GM12878 (cell line): ENCODE data around the gene TDP1. TPM values are rescaled to one million over a fixed set of nuclear protein-coding genes. Genes with fewer than 3 reads are reported as not detected.

ENCODE experiments used
- ATAC-seq: fragments of 200-7000 bp; cut with Tn5 transposase; 3 replicates; pipeline ENCODE4 v1.9.1; 2020; ENCODE audit warnings: mild to moderate bottlenecking, moderate library complexity
- BruUV-seq: library from RNA; stranded (reverse); fragments of 400-500 nt; replicated peaks from 2 replicates; lab custom pipeline; 2021; lab: Mats Ljungman, UMichigan
- CTCF ChIA-PET: fragments of 300-600 bp; sonication (Branson Sonifier 250); formaldehyde crosslinking; extraction: SDS; loops from one replicate; lab custom pipeline; 2021; ENCODE audit warnings: inconsistent platforms; lab: Yijun Ruan, JAX
- POLR2A ChIA-PET: fragments of 350-600 bp; formaldehyde crosslinking; extraction: SDS; loops from one replicate; lab custom pipeline; 2021; ENCODE audit warnings: inconsistent platforms; lab: Charles Lee
- RAD21 ChIA-PET: fragments of 300-600 bp; sonication (Branson Sonifier 250); formaldehyde crosslinking; loops from one replicate; lab custom pipeline; 2023; ENCODE audit warnings: antibody characterized with exemption; ENCODE audit not compliant: unreplicated experiment; lab: Charles Lee
- SMC1A ChIA-PET: fragments of 300-600 bp; sonication (Branson Sonifier 250); formaldehyde crosslinking; loops from one replicate; lab custom pipeline; 2023; ENCODE audit not compliant: unreplicated experiment, uncharacterized antibody; lab: Charles Lee
- DNase-seq: peaks from one replicate; pipeline ENCODE4 v3.0.0-alpha.2; 2011; ENCODE audit warnings: low read depth, low spot score
- FAIRE-seq: peaks from 3 replicates; lab custom pipeline; 2011; peaks lifted over from hg19 to GRCh38; lab: Jason Lieb, UNC
- H2AFZ ChIP-seq: 2 replicates; pipeline ENCODE4 v1.6.0; 2011; ENCODE audit warnings: low read depth, low read length, control low read depth; ENCODE audit not compliant: control insufficient read depth
- H3K27ac ChIP-seq: 2 replicates; pipeline ENCODE4 v1.5.1; 2011; ENCODE audit warnings: control low read depth; ENCODE audit not compliant: control insufficient read depth, insufficient read depth
- H3K27me3 ChIP-seq, 2 experiments: replicated peaks in 1 of 2; 2 replicates each; pipeline versions ENCODE4 v1.6.0 to v1.6.1; 2011; ENCODE audit warnings: low read length in 1 of 2; ENCODE audit not compliant: control insufficient read depth in 2 of 2, insufficient read depth in 2 of 2
- H3K36me3 ChIP-seq, 2 experiments: 2 replicates each; pipeline ENCODE4 v1.5.1; 2011; ENCODE audit warnings: low read length in 1 of 2; ENCODE audit not compliant: control insufficient read depth in 2 of 2, insufficient read depth in 2 of 2
- H3K4me1 ChIP-seq: 2 replicates; pipeline ENCODE4 v1.6.1; 2011; ENCODE audit warnings: mild to moderate bottlenecking, low read length, moderate library complexity, mixed read lengths; ENCODE audit not compliant: control insufficient read depth, insufficient read depth
- H3K4me2 ChIP-seq: 2 replicates; pipeline ENCODE4 v1.6.0; 2011; ENCODE audit warnings: control low read depth; ENCODE audit not compliant: control insufficient read depth, insufficient read depth
- H3K4me3 ChIP-seq: fragments of 200-600 bp; sonication (generic); 2 replicates; pipeline ENCODE4 v1.5.1; 2016
- H3K79me2 ChIP-seq: 2 replicates; pipeline ENCODE4 v1.6.0; 2011; ENCODE audit warnings: low read length; ENCODE audit not compliant: control insufficient read depth, insufficient read depth
- H3K9ac ChIP-seq: 2 replicates; pipeline ENCODE4 v1.8.0; 2011; ENCODE audit warnings: low read length, control low read depth, mixed read lengths; ENCODE audit not compliant: control insufficient read depth, insufficient read depth
- H3K9me3 ChIP-seq: replicated peaks from 3 replicates; pipeline ENCODE4 v1.5.1; 2011; ENCODE audit warnings: mild to moderate bottlenecking, low read length; ENCODE audit not compliant: control insufficient read depth, insufficient read depth
- H4K20me1 ChIP-seq: 2 replicates; pipeline ENCODE4 v1.6.0; 2011; ENCODE audit not compliant: control insufficient read depth, insufficient read depth
- BCLAF1 ChIP-seq: fragments of 450-650 bp; IDR thresholded peaks from 2 replicates; pipeline ENCODE4 v1.6.1; 2017; ENCODE audit warnings: antibody characterized with exemption, mild to moderate bottlenecking, moderate library complexity
- CBX5 ChIP-seq: sonication (generic); IDR thresholded peaks from 2 replicates; pipeline ENCODE4 v1.6.1; 2016; ENCODE audit warnings: low read depth, moderate library complexity, mild to moderate bottlenecking, inconsistent platforms
- DPF2 ChIP-seq: fragments of 450-650 bp; IDR thresholded peaks from 2 replicates; pipeline ENCODE4 v1.6.1; 2017; ENCODE audit warnings: mild to moderate bottlenecking
- E2F8 ChIP-seq: fragments of 450-650 bp; IDR thresholded peaks from 2 replicates; pipeline ENCODE4 v1.6.1; 2018; ENCODE audit warnings: mild to moderate bottlenecking, low read depth, moderate library complexity; ENCODE audit not compliant: partially characterized antibody
- KLF5 ChIP-seq: fragments of 450-650 bp; IDR thresholded peaks from 2 replicates; pipeline ENCODE4 v1.6.1; 2014; ENCODE audit warnings: mild to moderate bottlenecking; ENCODE audit not compliant: partially characterized antibody
- PKNOX1 ChIP-seq: fragments of 450-650 bp; IDR thresholded peaks from 2 replicates; pipeline ENCODE4 v1.6.1; 2016; ENCODE audit warnings: mild to moderate bottlenecking
- SREBF2 ChIP-seq: IDR thresholded peaks from 2 replicates; pipeline ENCODE4 v1.6.1; 2012; ENCODE audit warnings: mild to moderate bottlenecking, low read length
- SRF ChIP-seq, 2 experiments: IDR thresholded peaks; 2 replicates each; pipeline ENCODE4 v1.6.1; 2011; ENCODE audit warnings: low read depth in 2 of 2, low read length in 2 of 2, mild to moderate bottlenecking in 1 of 2, moderate library complexity in 1 of 2
- STAT1 ChIP-seq: fragments of 450-650 bp; conservative IDR thresholded peaks from 2 replicates; pipeline ENCODE4 v1.6.1; 2014; ENCODE audit warnings: antibody characterized with exemption, mild to moderate bottlenecking
- TARDBP ChIP-seq: IDR thresholded peaks from 2 replicates; pipeline ENCODE4 v1.6.1; 2016; ENCODE audit warnings: borderline replicate concordance
- TBL1XR1 ChIP-seq: IDR thresholded peaks from 2 replicates; pipeline ENCODE4 v1.6.1; 2012; ENCODE audit warnings: low read depth, low read length, improper control_type of control experiment
- TCF7 ChIP-seq: IDR thresholded peaks from 2 replicates; pipeline ENCODE4 v1.6.1; 2014; ENCODE audit warnings: antibody characterized with exemption, borderline replicate concordance
- ZBTB11 ChIP-seq: fragments of 450-650 bp; formaldehyde crosslinking; IDR thresholded peaks from 2 replicates; pipeline ENCODE4 v1.5.0; 2022; ENCODE audit warnings: mild to moderate bottlenecking, missing genetic modification characterization
- WGBS: methylation state at CpG from one replicate; pipeline ENCODE4 v1.1.6; 2016; ENCODE audit warnings: low lambda C conversion rate; ENCODE audit not compliant: insufficient replicate concordance, insufficient coverage; ENCODE audit errors: missing lambda C conversion rate; 5-methylcytosine and 5-hydroxymethylcytosine counted together
- in situ Hi-C: fragments of 300-500 bp; cut with MboI; formaldehyde crosslinking; loops from 9 replicates; pipeline ENCODE4 v1.14.3; 2018; ENCODE audit warnings: mixed read lengths
- intact Hi-C: fragments of 100-400 bp; cut with micrococcal nuclease; formaldehyde crosslinking; loops from one replicate; pipeline ENCODE4 v1.14.2; 2022; ENCODE audit not compliant: unreplicated experiment
- polyA plus RNA-seq, 11 experiments: library from polyadenylated mRNA; depleted of rRNA in 4 of 11; unstranded in 6 of 11; stranded (reverse) in 5 of 11; fragments of >200 nt; fragmentation: Nextera tagmentation in 4 of 11; fragmentation: Illumina TruSeq in 1 of 11; extraction: Ambion mirVana in 4 of 11; extraction: Trizol in 1 of 11; gene quantifications; 1 replicate in 1 of 11; 2 replicates in 10 of 11; pipeline versions ENCODE4 v1.2.1 to v1.2.3, GENCODE V29; 2011 to 2016; ENCODE audit warnings: inconsistent platforms in 2 of 11, missing spikeins in 2 of 11, low read depth in 1 of 11
- total RNA-seq, 4 experiments: library from RNA; depleted of rRNA in 3 of 4; stranded (reverse); fragments of >200 nt in 3 of 4; fragmentation: Illumina TruSeq in 1 of 4; extraction: Trizol in 1 of 4; gene quantifications; 2 replicates each; pipeline versions ENCODE4 v1.2.1 to v1.2.3, GENCODE V29; 2013 to 2021
- TF ChIP-seq, protein P1 (sequence below): IDR thresholded peaks from 2 replicates; pipeline ENCODE4 v1.6.1; 2011; ENCODE audit warnings: low read depth, low read length, improper control_type of control experiment, borderline replicate concordance

Gene TDP1
- total and polyA plus RNA-seq, 10 of the 15 experiments (the other 5 are each of a cell fraction or from before 2014, with no cell fraction given) = 40.2 to 60.4 (median 54.1) TPM

DNA sequence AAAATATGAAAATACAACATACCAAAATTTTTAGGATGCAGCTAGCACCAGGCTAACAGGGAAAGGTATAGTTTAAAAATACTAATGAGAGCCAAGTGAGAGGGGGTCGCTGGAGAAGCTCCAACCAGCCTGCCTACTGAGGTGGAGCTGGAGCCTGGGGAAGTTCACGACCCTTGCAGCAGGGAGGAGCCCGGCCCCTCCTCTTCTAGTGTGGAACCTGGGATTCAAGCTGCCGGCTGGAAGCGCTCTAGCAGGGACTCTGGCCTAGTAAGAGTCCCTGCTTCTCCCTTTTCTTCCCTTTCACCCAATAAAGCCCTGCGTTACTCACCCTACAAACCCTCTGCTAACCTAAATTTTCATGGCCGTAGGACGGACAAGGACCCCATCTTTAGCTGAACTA is 101.1 kb downstream of the TDP1 start:
- DNase-seq (no peak), ATAC-seq (no peak), FAIRE-seq (no peak)
- POLR2A ChIA-PET = no interaction called here
- CTCF ChIA-PET = interaction anchor here (0.6 to 1.5 kb wide), 4 partner anchors 13 to 179 kb away, joined by 3 read pairs; no protein-coding TSS in a partner anchor
- Histone ChIP-seq H3K27me3 (peaks cover 7 to 13% of the 10 kb centered on the region in 2 experiments), H3K36me3 (no peaks in the 10 kb centered on the region), H3K9me3 (peaks cover 3% of the 10 kb centered on the region; the same call in 2 of the 3 replicates), H3K79me2 (no peaks in the 10 kb centered on the region), H3K4me3 (no peak overlapping the region), H3K9ac (no peak overlapping the region), H3K4me1 (peaks cover 8% of the 10 kb centered on the region), H2AFZ (no peak overlapping the region), H4K20me1 (no peaks in the 10 kb centered on the region), H3K27ac (no peak overlapping the region), H3K4me2 (no peak overlapping the region)
- in situ Hi-C loops = no loop called here
- 72% methylated on average over 8 of the region's 8 CpGs for WGBS
- RAD21 ChIA-PET = no interaction called here
- SMC1A ChIA-PET = no interaction called here
- BruUV-seq = no TSS peak
- intact Hi-C loops = no loop called here
- TF ChIP-seq E2F8 (no peak), SRF (IDR thresholded peaks at IDR 0.05; ENCODE audit: low read depth in 2 of 2, low read length in 2 of 2) (no peak), STAT1 (no peak), TBL1XR1 (no peak), BCLAF1 (no peak), SREBF2 (no peak), ZBTB11 (CRISPR knock-in tag) (no peak), PKNOX1 (no peak), DPF2 (no peak), KLF5 (no peak), CBX5 (no peak), TCF7 (no peak), TARDBP (no peak)
- TF ChIP-seq, protein P1, sequence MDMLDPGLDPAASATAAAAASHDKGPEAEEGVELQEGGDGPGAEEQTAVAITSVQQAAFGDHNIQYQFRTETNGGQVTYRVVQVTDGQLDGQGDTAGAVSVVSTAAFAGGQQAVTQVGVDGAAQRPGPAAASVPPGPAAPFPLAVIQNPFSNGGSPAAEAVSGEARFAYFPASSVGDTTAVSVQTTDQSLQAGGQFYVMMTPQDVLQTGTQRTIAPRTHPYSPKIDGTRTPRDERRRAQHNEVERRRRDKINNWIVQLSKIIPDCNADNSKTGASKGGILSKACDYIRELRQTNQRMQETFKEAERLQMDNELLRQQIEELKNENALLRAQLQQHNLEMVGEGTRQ = no peak
